Endothelial cell of umbilical vein (primary cell): ENCODE measurements around the gene TNKS1BP1. TPM values are rescaled to one million over a fixed set of nuclear protein-coding genes. Genes with fewer than 3 reads are reported as not detected.

Experiments
- BruUV-seq: library from RNA; stranded (reverse); fragments of 400-500 nt; replicated peaks from 2 replicates; lab custom pipeline; 2021; lab: Mats Ljungman, UMichigan
- CTCF ChIA-PET: fragments of 300-600, 350-600 bp; sonication (Branson Sonifier 250); formaldehyde crosslinking; loops from one replicate; lab custom pipeline; 2021; ENCODE audit warnings: antibody characterized with exemption, inconsistent platforms; lab: Charles Lee
- POLR2A ChIA-PET: fragments of 300-600, 350-600 bp; sonication (Branson Sonifier 250); formaldehyde crosslinking; loops from one replicate; lab custom pipeline; 2021; ENCODE audit warnings: antibody characterized with exemption, inconsistent platforms; lab: Charles Lee
- DNase-seq: peaks from one replicate; pipeline ENCODE4 v3.0.0-alpha.2; 2011; ENCODE audit warnings: low read depth, low spot score
- FAIRE-seq: peaks from 2 replicates; lab custom pipeline; 2011; peaks lifted over from hg19 to GRCh38; lab: Jason Lieb, UNC
- H2AFZ ChIP-seq: 2 replicates; pipeline ENCODE4 v1.6.0; 2012; ENCODE audit warnings: low read depth, low read length, control low read depth, inconsistent platforms
- H3K27ac ChIP-seq: 2 replicates; pipeline ENCODE4 v1.5.1; 2011; ENCODE audit warnings: low read depth, mild to moderate bottlenecking, control low read depth, low read length, moderate library complexity; ENCODE audit not compliant: insufficient read depth
- H3K27me3 ChIP-seq, 2 experiments: 2 replicates each; pipeline versions ENCODE4 v1.6.0 to v1.6.1; 2011; ENCODE audit warnings: low read length in 2 of 2, mixed read lengths in 1 of 2; ENCODE audit not compliant: control insufficient read depth in 2 of 2, insufficient read depth in 2 of 2
- H3K36me3 ChIP-seq, 2 experiments: 2 replicates in 1 of 2; 3 replicates in 1 of 2; pipeline ENCODE4 v1.5.1; 2011; ENCODE audit warnings: low read length in 2 of 2, mild to moderate bottlenecking in 1 of 2, moderate library complexity in 1 of 2; ENCODE audit not compliant: control insufficient read depth in 2 of 2, insufficient read depth in 2 of 2; ENCODE audit errors: extremely low read depth in 1 of 2
- H3K4me1 ChIP-seq: 3 replicates; pipeline ENCODE4 v1.5.1; 2011; ENCODE audit warnings: mild to moderate bottlenecking, low read length; ENCODE audit not compliant: control insufficient read depth, insufficient read depth; ENCODE audit errors: extremely low read depth
- H3K4me2 ChIP-seq: 2 replicates; pipeline ENCODE4 v1.6.1; 2011; ENCODE audit warnings: low read length, control low read depth, mixed read lengths; ENCODE audit not compliant: insufficient read depth
- H3K4me3 ChIP-seq, 3 experiments: fragments of 200-600 bp in 1 of 3; sonication (generic), shearing (Covaris generic) in 1 of 3; replicated peaks in 1 of 3; 2 replicates each; pipeline ENCODE4 v1.5.1; 2011 to 2016; ENCODE audit warnings: control low read depth in 3 of 3, low read length in 3 of 3, mild to moderate bottlenecking in 2 of 3, inconsistent platforms in 1 of 3, low read depth in 1 of 3, moderate library complexity in 1 of 3; ENCODE audit not compliant: insufficient read depth in 1 of 3
- H3K79me2 ChIP-seq: 2 replicates; pipeline ENCODE4 v1.6.0; 2012; ENCODE audit warnings: low read length, inconsistent platforms; ENCODE audit not compliant: control insufficient read depth, insufficient read depth
- H3K9ac ChIP-seq: replicated peaks from 2 replicates; pipeline ENCODE3; 2011; ENCODE audit warnings: low read length, control low read depth; ENCODE audit not compliant: insufficient read depth; ENCODE audit errors: extremely low read depth
- H3K9me1 ChIP-seq: replicated peaks from 3 replicates; pipeline ENCODE4 v1.6.0; 2011; ENCODE audit warnings: mild to moderate bottlenecking, low read length; ENCODE audit not compliant: control insufficient read depth, insufficient read depth; ENCODE audit errors: extremely low read depth
- H3K9me3 ChIP-seq: replicated peaks from 2 replicates; pipeline ENCODE4 v1.5.1; 2012; ENCODE audit warnings: low read length, inconsistent platforms; ENCODE audit not compliant: control insufficient read depth, insufficient read depth
- H4K20me1 ChIP-seq: replicated peaks from 2 replicates; pipeline ENCODE3; 2011; ENCODE audit warnings: mild to moderate bottlenecking, low read length; ENCODE audit not compliant: control insufficient read depth, insufficient read depth; ENCODE audit errors: extremely low read depth
- EZH2 ChIP-seq: IDR thresholded peaks from 2 replicates; pipeline ENCODE4 v1.6.1; 2012; ENCODE audit warnings: borderline replicate concordance, low read depth, mild to moderate bottlenecking, moderate library complexity, low read length, inconsistent platforms; ENCODE audit not compliant: severe bottlenecking
- FOS ChIP-seq: IDR thresholded peaks from 2 replicates; pipeline ENCODE4 v1.6.1; 2011; ENCODE audit warnings: mild to moderate bottlenecking, low read length, moderate library complexity, borderline replicate concordance; ENCODE audit not compliant: insufficient read depth
- GATA2 ChIP-seq: IDR thresholded peaks from 2 replicates; pipeline ENCODE4 v1.7.0; 2011; ENCODE audit warnings: low read depth, mild to moderate bottlenecking, moderate library complexity, mixed read lengths, low read length; ENCODE audit not compliant: insufficient read length, insufficient read depth
- JUN ChIP-seq: IDR thresholded peaks from 2 replicates; pipeline ENCODE4 v1.6.1; 2011; ENCODE audit warnings: borderline replicate concordance, low read depth; ENCODE audit not compliant: insufficient read length, insufficient read depth
- MYC ChIP-seq: IDR thresholded peaks from one replicate; pipeline ENCODE4 v1.6.1; 2011; ENCODE audit warnings: mild to moderate bottlenecking, low read depth, low read length
- POLR2A ChIP-seq: IDR thresholded peaks from 2 replicates; pipeline ENCODE4 v1.6.1; 2012; ENCODE audit warnings: low read depth, mild to moderate bottlenecking, control low read depth, low read length
- POLR2AphosphoS5 ChIP-seq: IDR thresholded peaks from 2 replicates; pipeline ENCODE4 v1.6.1; 2012; ENCODE audit warnings: low read depth, mild to moderate bottlenecking, control low read depth, low read length, moderate library complexity; ENCODE audit not compliant: insufficient read depth
- dilution Hi-C: fragments of 300-500 bp; cut with MboI; formaldehyde crosslinking; loops from one replicate; pipeline ENCODE4 v1.15.0; 2019; ENCODE audit warnings: low sequenced_read_pairs; ENCODE audit not compliant: extremely low pct_ligation_motif_present
- intact Hi-C: fragments of 100-400 bp; cut with micrococcal nuclease; formaldehyde crosslinking; loops from one replicate; pipeline ENCODE4 v1.10.0; 2022
- polyA plus RNA-seq, 4 experiments: library from polyadenylated mRNA; depleted of rRNA in 3 of 4; stranded (reverse) in 3 of 4; unstranded in 1 of 4; fragments of >200 nt; gene quantifications; 2 replicates each; pipeline versions ENCODE4 v1.2.1 to v1.2.3, GENCODE V29; 2011 to 2012; ENCODE audit warnings: missing spikeins in 1 of 4
- total RNA-seq: library from RNA; stranded (reverse); gene quantifications from 2 replicates; pipeline ENCODE4 v1.2.3, GENCODE V29; 2021
- TF ChIP-seq, protein P1 (sequence below), 2 donors: IDR thresholded peaks; 1 replicate in 1 of 2; 2 replicates in 1 of 2; pipeline ENCODE4 v1.5.1; 2011; ENCODE audit warnings: low read length in 2 of 2, mild to moderate bottlenecking in 2 of 2, moderate library complexity in 2 of 2, control low read depth in 1 of 2, inconsistent platforms in 1 of 2, low read depth in 1 of 2; ENCODE audit not compliant: insufficient read depth in 1 of 2; ENCODE audit errors: extremely low read depth in 1 of 2
- TF ChIP-seq, protein P2 (sequence below): IDR thresholded peaks from 2 replicates; pipeline ENCODE4 v1.6.1; 2011; ENCODE audit not compliant: insufficient read depth, insufficient read length

The TNKS1BP1 gene
- total and polyA plus RNA-seq, 2 donors (not counting 3 experiments of a cell fraction or from before 2014, with no cell fraction given): 54.6 to 111 TPM

DNA sequence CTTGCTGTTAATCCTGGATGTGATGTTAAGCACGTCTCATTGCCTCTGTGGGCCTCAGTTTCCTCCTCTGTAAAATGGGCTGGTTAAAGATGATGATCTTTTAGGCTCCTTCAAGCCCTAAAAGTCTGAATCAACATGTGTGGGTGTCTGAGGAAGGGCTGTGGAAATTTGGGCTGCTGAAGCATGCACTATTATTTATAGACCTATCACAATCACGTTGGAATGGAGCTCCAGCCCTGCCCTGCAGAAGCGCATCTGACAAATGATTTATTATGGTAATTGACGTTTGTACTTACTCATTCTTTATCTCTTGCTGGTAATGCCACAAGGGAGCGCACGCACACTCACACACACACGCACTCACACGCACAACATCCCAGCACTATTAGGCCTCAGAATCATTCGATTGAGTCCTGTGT lies 33.8 kb upstream of the TNKS1BP1 start:
- H3K4me2 ChIP-seq: no peak overlapping the region
- no peaks in the 10 kb centered on the region for H3K9me3 ChIP-seq
- no peak overlapping the region for H3K9ac ChIP-seq
- H3K36me3 ChIP-seq: no peaks in the 10 kb centered on the region
- DNase-seq: no peak
- ChIA-PET CTCF (interaction anchor here (1.9 to 2.7 kb wide), 2 partner anchors 8 to 13 kb away, joined by 4 to 13 read pairs; no protein-coding TSS in a partner anchor), POLR2A (interaction anchor here (0.6 kb wide), 1 partner anchor 13 kb away, joined by 4 read pairs; no protein-coding TSS in a partner anchor)
- H3K79me2 ChIP-seq: no peaks in the 10 kb centered on the region
- BruUV-seq: no TSS peak
- intact Hi-C loops (no loop called here), dilution Hi-C loops (no loop called here)
- no peak overlapping the region for H3K4me3 ChIP-seq
- no peaks in the 10 kb centered on the region for H3K9me1 ChIP-seq
- FAIRE-seq: no peak
- H4K20me1 ChIP-seq: no peaks in the 10 kb centered on the region
- H3K27ac ChIP-seq: no peak overlapping the region
- H3K27me3 ChIP-seq: peaks cover 0 to 5% of the 10 kb centered on the region in 2 experiments
- H2AFZ ChIP-seq: no peak overlapping the region
- TF ChIP-seq EZH2 (no peak), GATA2 (no peak), MYC (no peak), FOS (no peak), POLR2A (no peak), POLR2AphosphoS5 (no peak), JUN (no peak)
- TF ChIP-seq, protein P1, sequence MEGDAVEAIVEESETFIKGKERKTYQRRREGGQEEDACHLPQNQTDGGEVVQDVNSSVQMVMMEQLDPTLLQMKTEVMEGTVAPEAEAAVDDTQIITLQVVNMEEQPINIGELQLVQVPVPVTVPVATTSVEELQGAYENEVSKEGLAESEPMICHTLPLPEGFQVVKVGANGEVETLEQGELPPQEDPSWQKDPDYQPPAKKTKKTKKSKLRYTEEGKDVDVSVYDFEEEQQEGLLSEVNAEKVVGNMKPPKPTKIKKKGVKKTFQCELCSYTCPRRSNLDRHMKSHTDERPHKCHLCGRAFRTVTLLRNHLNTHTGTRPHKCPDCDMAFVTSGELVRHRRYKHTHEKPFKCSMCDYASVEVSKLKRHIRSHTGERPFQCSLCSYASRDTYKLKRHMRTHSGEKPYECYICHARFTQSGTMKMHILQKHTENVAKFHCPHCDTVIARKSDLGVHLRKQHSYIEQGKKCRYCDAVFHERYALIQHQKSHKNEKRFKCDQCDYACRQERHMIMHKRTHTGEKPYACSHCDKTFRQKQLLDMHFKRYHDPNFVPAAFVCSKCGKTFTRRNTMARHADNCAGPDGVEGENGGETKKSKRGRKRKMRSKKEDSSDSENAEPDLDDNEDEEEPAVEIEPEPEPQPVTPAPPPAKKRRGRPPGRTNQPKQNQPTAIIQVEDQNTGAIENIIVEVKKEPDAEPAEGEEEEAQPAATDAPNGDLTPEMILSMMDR (IDR thresholded peaks at IDR 0.05; ENCODE audit: extremely low read depth in 1 of 2, insufficient read depth in 1 of 2, low read depth in 1 of 2, low read length in 2 of 2): no peak
- TF ChIP-seq, protein P2, sequence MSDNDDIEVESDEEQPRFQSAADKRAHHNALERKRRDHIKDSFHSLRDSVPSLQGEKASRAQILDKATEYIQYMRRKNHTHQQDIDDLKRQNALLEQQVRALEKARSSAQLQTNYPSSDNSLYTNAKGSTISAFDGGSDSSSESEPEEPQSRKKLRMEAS: no peak
- H3K4me1 ChIP-seq: no peaks in the 10 kb centered on the region
